GM06990 (cell line): Measurements from ENCODE around the gene CXCL8.
"Not testable (repeated sequence)": the region's sequence is repeated elsewhere in the genome, so short reads cannot be mapped to it uniquely, and the experiment has no call there.

Experiments
- DNase-seq: peaks from one replicate; pipeline ENCODE4 v3.0.0-alpha.2; 2011; ENCODE audit not compliant: insufficient read length; ENCODE audit errors: extremely low read depth
- H3K27me3 ChIP-seq: replicated peaks from 2 replicates; pipeline ENCODE4 v1.6.0; 2011; ENCODE audit warnings: low read length; ENCODE audit not compliant: control insufficient read depth, insufficient read depth
- H3K36me3 ChIP-seq: 2 replicates; pipeline ENCODE4 v1.5.1; 2011; ENCODE audit warnings: low read length; ENCODE audit not compliant: control insufficient read depth, insufficient read depth
- H3K4me3 ChIP-seq: replicated peaks from 2 replicates; pipeline ENCODE4 v1.5.1; 2011; ENCODE audit warnings: low read depth, mild to moderate bottlenecking, control low read depth, low read length
- CTCF ChIP-seq: IDR thresholded peaks from 2 replicates; pipeline ENCODE4 v1.5.1; 2011; ENCODE audit warnings: low read length, control low read depth, mild to moderate bottlenecking, inconsistent platforms; ENCODE audit not compliant: insufficient read depth, poor library complexity, severe bottlenecking

Gene CXCL8

DNA sequence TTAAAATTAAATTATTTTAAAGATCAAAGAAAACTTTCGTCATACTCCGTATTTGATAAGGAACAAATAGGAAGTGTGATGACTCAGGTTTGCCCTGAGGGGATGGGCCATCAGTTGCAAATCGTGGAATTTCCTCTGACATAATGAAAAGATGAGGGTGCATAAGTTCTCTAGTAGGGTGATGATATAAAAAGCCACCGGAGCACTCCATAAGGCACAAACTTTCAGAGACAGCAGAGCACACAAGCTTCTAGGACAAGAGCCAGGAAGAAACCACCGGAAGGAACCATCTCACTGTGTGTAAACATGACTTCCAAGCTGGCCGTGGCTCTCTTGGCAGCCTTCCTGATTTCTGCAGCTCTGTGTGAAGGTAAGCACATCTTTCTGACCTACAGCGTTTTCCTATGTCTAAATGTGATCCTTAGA, at the start of gene CXCL8:
TSS of gene CXCL8 (plus strand) at position 217 of the 426 bp plus-strand sequence. CDS start at position 307, 90 bp downstream.
- H3K36me3 ChIP-seq: no peaks in the 10 kb centered on the region
- no peak for TF ChIP-seq CTCF
- DNase-seq: no peak
- no peak within 1 kb of the TSS for H3K4me3 ChIP-seq
- H3K27me3 ChIP-seq: no peaks in the 10 kb centered on the region

- DNase-seq, H3K4me3 ChIP-seq, H3K27me3 ChIP-seq, H3K36me3 ChIP-seq: not testable (repeated sequence)
Observed at GRCh38 chr4:73691201-73691600, 49.2 kb upstream of the CXCL8 start.

- DNase-seq: no peak
- no peak overlapping the region for H3K4me3 ChIP-seq
- TF ChIP-seq CTCF: no peak
- no peaks in the 10 kb centered on the region for H3K36me3 ChIP-seq
- no peaks in the 10 kb centered on the region for H3K27me3 ChIP-seq
Observed at GRCh38 chr4:73691759-73692158, 48.6 kb upstream of the CXCL8 start.

- Histone ChIP-seq H3K27me3 (no peaks in the 10 kb centered on the region), H3K4me3 (no peak overlapping the region), H3K36me3 (no peaks in the 10 kb centered on the region)
- no peak for TF ChIP-seq CTCF
- no peak for DNase-seq
Observed at GRCh38 chr4:73692254-73692653, 48.1 kb upstream of the CXCL8 start.

DNA sequence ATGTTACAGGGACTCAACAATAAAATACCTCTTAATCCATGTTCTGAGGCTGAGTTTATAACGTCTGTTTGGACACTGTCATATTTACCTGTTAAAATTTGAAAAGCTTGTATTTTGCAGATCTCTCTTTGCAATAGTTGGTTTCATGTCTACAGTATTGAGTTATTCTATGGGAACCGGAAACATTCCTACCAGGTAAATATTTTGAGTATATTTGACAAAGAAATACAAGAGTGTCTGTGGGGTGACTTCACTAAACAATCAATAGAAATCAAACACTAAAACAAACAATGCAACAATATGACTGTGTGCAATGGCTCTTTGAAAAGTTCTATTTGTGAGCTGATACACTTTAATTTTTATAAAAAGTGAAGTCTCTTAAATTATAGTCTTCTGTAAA, 47.7 kb upstream of the CXCL8 start:
- Histone ChIP-seq H3K36me3 (no peaks in the 10 kb centered on the region), H3K4me3 (no peak overlapping the region)

GRCh38 chr4:73693811-73694210, 46.6 kb upstream of the CXCL8 start:
- H3K27me3 ChIP-seq: no peaks in the 10 kb centered on the region
- no peaks in the 10 kb centered on the region for H3K36me3 ChIP-seq
- no peak overlapping the region for H3K4me3 ChIP-seq
- DNase-seq: no peak
- TF ChIP-seq CTCF: no peak

More for the DNA sequence above, 47.7 kb upstream of the CXCL8 start:
- H3K27me3 ChIP-seq: no peaks in the 10 kb centered on the region
- TF ChIP-seq CTCF: no peak
- no peak for DNase-seq
